ENCODE data around the gene TRIM17.

DNA sequence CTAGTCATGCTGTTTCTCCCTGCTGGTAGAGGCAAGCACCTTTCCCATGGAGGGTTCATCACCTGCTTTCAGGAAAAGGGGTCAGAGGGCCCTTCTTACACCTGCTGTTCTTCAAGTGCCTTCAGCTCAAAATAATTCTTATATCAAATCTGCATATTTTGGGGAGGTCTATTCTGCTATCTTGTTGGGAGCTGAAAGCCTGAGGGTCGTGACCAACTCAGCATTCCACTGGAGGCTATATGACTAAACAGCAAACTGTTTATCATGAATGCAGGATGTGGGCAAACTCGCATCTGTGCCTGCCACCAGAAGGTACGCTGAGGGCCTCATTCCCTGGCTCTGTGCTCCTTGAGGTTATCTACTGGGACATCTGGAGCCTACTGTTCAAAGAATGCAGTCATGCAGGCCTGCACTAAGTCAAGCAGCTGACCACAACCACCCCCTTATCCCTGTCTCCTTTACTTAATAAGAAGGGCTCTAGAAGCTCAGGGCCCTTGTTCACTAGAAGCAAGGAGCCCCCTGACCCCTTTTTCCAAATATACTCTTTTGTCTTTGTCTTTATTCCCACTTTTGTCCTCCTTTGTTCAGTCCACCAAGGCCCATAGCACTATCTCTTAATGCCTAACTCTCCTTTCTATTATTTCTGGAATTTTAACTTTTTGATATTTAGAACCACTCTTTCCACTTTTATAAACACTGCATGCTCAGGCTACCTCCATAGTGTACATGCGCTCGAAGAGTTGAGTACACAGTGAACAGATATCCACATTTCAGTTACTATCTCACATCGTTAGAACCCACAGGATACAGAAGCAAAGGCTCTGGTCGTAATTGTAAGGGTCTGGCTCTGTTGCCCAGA lies 4.5 kb upstream of the TRIM17 start:
- TF ChIP-seq EP300 (IDR thresholded peaks at IDR 0.05; ENCODE audit: borderline replicate concordance) (no peak), YY1 (IDR thresholded peaks at IDR 0.05; ENCODE audit: low read depth) (no peak), FOXM1 (IDR thresholded peaks at IDR 0.05; ENCODE audit: borderline replicate concordance, low read depth) (no peak), RAD21 (IDR thresholded peaks at IDR 0.05; ENCODE audit: low read depth) (no peak), TAF1 (IDR thresholded peaks at IDR 0.05; ENCODE audit: low read depth) (no peak), CEBPB (IDR thresholded peaks at IDR 0.05) (no peak), EGR1 (IDR thresholded peaks at IDR 0.05) (no peak), CREB1 (IDR thresholded peaks at IDR 0.05; ENCODE audit: low read depth) (no peak), TEAD4 (IDR thresholded peaks at IDR 0.05) (no peak), ZBTB7A (IDR thresholded peaks at IDR 0.05; ENCODE audit: low read depth) (no peak), NFIC (IDR thresholded peaks at IDR 0.05) (no peak)
- TF ChIP-seq, protein P1, sequence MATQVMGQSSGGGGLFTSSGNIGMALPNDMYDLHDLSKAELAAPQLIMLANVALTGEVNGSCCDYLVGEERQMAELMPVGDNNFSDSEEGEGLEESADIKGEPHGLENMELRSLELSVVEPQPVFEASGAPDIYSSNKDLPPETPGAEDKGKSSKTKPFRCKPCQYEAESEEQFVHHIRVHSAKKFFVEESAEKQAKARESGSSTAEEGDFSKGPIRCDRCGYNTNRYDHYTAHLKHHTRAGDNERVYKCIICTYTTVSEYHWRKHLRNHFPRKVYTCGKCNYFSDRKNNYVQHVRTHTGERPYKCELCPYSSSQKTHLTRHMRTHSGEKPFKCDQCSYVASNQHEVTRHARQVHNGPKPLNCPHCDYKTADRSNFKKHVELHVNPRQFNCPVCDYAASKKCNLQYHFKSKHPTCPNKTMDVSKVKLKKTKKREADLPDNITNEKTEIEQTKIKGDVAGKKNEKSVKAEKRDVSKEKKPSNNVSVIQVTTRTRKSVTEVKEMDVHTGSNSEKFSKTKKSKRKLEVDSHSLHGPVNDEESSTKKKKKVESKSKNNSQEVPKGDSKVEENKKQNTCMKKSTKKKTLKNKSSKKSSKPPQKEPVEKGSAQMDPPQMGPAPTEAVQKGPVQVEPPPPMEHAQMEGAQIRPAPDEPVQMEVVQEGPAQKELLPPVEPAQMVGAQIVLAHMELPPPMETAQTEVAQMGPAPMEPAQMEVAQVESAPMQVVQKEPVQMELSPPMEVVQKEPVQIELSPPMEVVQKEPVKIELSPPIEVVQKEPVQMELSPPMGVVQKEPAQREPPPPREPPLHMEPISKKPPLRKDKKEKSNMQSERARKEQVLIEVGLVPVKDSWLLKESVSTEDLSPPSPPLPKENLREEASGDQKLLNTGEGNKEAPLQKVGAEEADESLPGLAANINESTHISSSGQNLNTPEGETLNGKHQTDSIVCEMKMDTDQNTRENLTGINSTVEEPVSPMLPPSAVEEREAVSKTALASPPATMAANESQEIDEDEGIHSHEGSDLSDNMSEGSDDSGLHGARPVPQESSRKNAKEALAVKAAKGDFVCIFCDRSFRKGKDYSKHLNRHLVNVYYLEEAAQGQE (IDR thresholded peaks at IDR 0.05; ENCODE audit: low read depth): no peak
- TF ChIP-seq, protein P2, sequence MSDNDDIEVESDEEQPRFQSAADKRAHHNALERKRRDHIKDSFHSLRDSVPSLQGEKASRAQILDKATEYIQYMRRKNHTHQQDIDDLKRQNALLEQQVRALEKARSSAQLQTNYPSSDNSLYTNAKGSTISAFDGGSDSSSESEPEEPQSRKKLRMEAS (IDR thresholded peaks at IDR 0.05): no peak
